SK-N-SH (cell line): ENCODE measurements around the gene POLR2C. TPM values are rescaled to one million over a fixed set of nuclear protein-coding genes. Genes with fewer than 3 reads are reported as not detected.

Experiments
- CTCF ChIA-PET: fragments of 300-600, 350-600 bp; formaldehyde crosslinking; extraction: SDS; loops from one replicate; lab custom pipeline; 2021; lab: Yijun Ruan, JAX
- POLR2A ChIA-PET: fragments of 350-600 bp; sonication (Branson Sonifier 250); formaldehyde crosslinking; extraction: SDS; loops from one replicate; lab custom pipeline; 2020; ENCODE audit warnings: antibody characterized with exemption, inconsistent platforms; lab: Yijun Ruan, JAX
- DNase-seq: peaks from one replicate; pipeline ENCODE4 v3.0.0; 2012
- H2AFZ ChIP-seq: fragments of 200-600 bp; sonication (generic); 2 replicates; pipeline ENCODE4 v1.8.1; 2016; ENCODE audit warnings: antibody characterized with exemption, mild to moderate bottlenecking, low read depth
- H3F3A ChIP-seq: fragments of 200-600 bp; sonication (generic); replicated peaks from 2 replicates; pipeline ENCODE3; 2016; ENCODE audit warnings: antibody characterized with exemption, mild to moderate bottlenecking; ENCODE audit not compliant: insufficient read depth
- H3K27ac ChIP-seq, 2 experiments: fragments of 200-500 bp in 1 of 2; fragments of 200-600 bp in 1 of 2; sonication (Bioruptor generic) in 1 of 2; sonication (generic), shearing (Covaris generic) in 1 of 2; 2 replicates each; pipeline versions ENCODE4 v1.5.1 to v1.6.1; 2014 to 2016; ENCODE audit warnings: low read depth in 2 of 2, inconsistent platforms in 1 of 2, low read length in 1 of 2, mild to moderate bottlenecking in 1 of 2, mixed read lengths in 1 of 2
- H3K27me3 ChIP-seq: fragments of 200-600 bp; sonication (generic), shearing (Covaris generic); 2 replicates; pipeline ENCODE4 v1.6.1; 2016; ENCODE audit warnings: mixed run types; ENCODE audit not compliant: insufficient read depth
- H3K36me3 ChIP-seq, 2 experiments: fragments of 200-500 bp in 1 of 2; fragments of 200-600 bp in 1 of 2; sonication (Bioruptor generic) in 1 of 2; sonication (generic) in 1 of 2; replicated peaks in 1 of 2; 2 replicates each; pipeline versions ENCODE3 to v1.5.1; 2014 to 2016; ENCODE audit warnings: low read length in 1 of 2, mild to moderate bottlenecking in 1 of 2; ENCODE audit not compliant: insufficient read depth in 2 of 2, control insufficient read depth in 1 of 2
- H3K4me1 ChIP-seq, 2 experiments: fragments of 200-500 bp in 1 of 2; fragments of 200-600 bp in 1 of 2; sonication (Bioruptor generic) in 1 of 2; sonication (generic), shearing (Covaris generic) in 1 of 2; 2 replicates each; pipeline versions ENCODE4 v1.5.1 to v1.6.1; 2014 to 2016; ENCODE audit warnings: low read depth in 1 of 2, low read length in 1 of 2, mixed run types in 1 of 2; ENCODE audit not compliant: insufficient read depth in 2 of 2, control insufficient read depth in 1 of 2
- H3K4me2 ChIP-seq: fragments of 200-600 bp; sonication (generic), shearing (Covaris generic); 2 replicates; pipeline ENCODE4 v1.6.1; 2017; ENCODE audit warnings: mixed run types
- H3K4me3 ChIP-seq, 2 experiments: fragments of 200-500 bp in 1 of 2; fragments of 200-600 bp in 1 of 2; sonication (Bioruptor generic) in 1 of 2; sonication (generic), shearing (Covaris generic) in 1 of 2; 2 replicates each; pipeline versions ENCODE4 v1.5.1 to v1.8.1; 2014 to 2016; ENCODE audit warnings: low read depth in 2 of 2, inconsistent platforms in 1 of 2, low read length in 1 of 2, mild to moderate bottlenecking in 1 of 2, mixed read lengths in 1 of 2, moderate library complexity in 1 of 2
- H3K79me2 ChIP-seq: fragments of 200-600 bp; sonication (generic); 2 replicates; pipeline ENCODE4 v1.8.1; 2017; ENCODE audit warnings: mild to moderate bottlenecking; ENCODE audit not compliant: insufficient read depth
- H3K9ac ChIP-seq: fragments of 200-600 bp; sonication (generic); 2 replicates; pipeline ENCODE4 v1.6.1; 2017; ENCODE audit warnings: mixed run types
- H3K9me2 ChIP-seq: fragments of 200-600 bp; sonication (generic); 2 replicates; pipeline ENCODE4 v1.6.1; 2017; ENCODE audit warnings: mixed run types
- H3K9me3 ChIP-seq: fragments of 200-600 bp; sonication (generic); 2 replicates; pipeline ENCODE4 v1.6.1; 2017; ENCODE audit warnings: mixed run types, mild to moderate bottlenecking, moderate library complexity
- H4K20me1 ChIP-seq: fragments of 200-600 bp; sonication (generic); 2 replicates; pipeline ENCODE4 v1.6.1; 2017; ENCODE audit warnings: mild to moderate bottlenecking, mixed run types; ENCODE audit not compliant: insufficient read depth
- EP300 ChIP-seq, 2 experiments: IDR thresholded peaks; 2 replicates each; pipeline versions ENCODE4 v1.4.0 to v1.6.1; 2012; ENCODE audit warnings: borderline replicate concordance in 1 of 2, low read depth in 1 of 2, low read length in 1 of 2
- FOXJ3 ChIP-seq: sonication (generic); formaldehyde crosslinking; IDR thresholded peaks from 2 replicates; pipeline ENCODE4 v1.5.1; 2020; ENCODE audit warnings: mild to moderate bottlenecking, missing genetic modification reagents
- JUND ChIP-seq: IDR thresholded peaks from 2 replicates; pipeline ENCODE4 v1.4.0; 2012
- MEF2A ChIP-seq: IDR thresholded peaks from 2 replicates; pipeline ENCODE4 v1.4.0; 2012; ENCODE audit warnings: low read depth, borderline replicate concordance
- MXI1 ChIP-seq: IDR thresholded peaks from 2 replicates; pipeline ENCODE4 v1.6.1; 2012; ENCODE audit warnings: mild to moderate bottlenecking, low read depth, low read length, improper control_type of control experiment
- NFIC ChIP-seq: IDR thresholded peaks from 2 replicates; pipeline ENCODE4 v1.4.0; 2012; ENCODE audit warnings: borderline replicate concordance
- NRF1 ChIP-seq: IDR thresholded peaks from 2 replicates; pipeline ENCODE4 v1.6.1; 2012; ENCODE audit warnings: low read depth, mild to moderate bottlenecking, low read length
- POLR2AphosphoS5 ChIP-seq: IDR thresholded peaks from 2 replicates; pipeline ENCODE4 v1.6.1; 2012; ENCODE audit warnings: low read depth, low read length
- RCOR1 ChIP-seq: fragments of 150-350 bp; IDR thresholded peaks from 2 replicates; pipeline ENCODE4 v1.6.1; 2017; ENCODE audit warnings: antibody characterized with exemption, low read length
- SMC3 ChIP-seq: IDR thresholded peaks from 2 replicates; pipeline ENCODE4 v1.6.1; 2012; ENCODE audit warnings: low read depth, low read length, improper control_type of control experiment
- TAF1 ChIP-seq: IDR thresholded peaks from 2 replicates; pipeline ENCODE4 v1.6.1; 2012; ENCODE audit warnings: low read depth, mild to moderate bottlenecking, low read length, moderate library complexity, borderline replicate concordance
- TEAD4 ChIP-seq: IDR thresholded peaks from 2 replicates; pipeline ENCODE4 v1.4.0; 2012; ENCODE audit warnings: mild to moderate bottlenecking, borderline replicate concordance; ENCODE audit not compliant: insufficient read depth
- WGBS: methylation state at CpG from one replicate; pipeline ENCODE4 v1.1.6; 2017; ENCODE audit warnings: low lambda C conversion rate; 5-methylcytosine and 5-hydroxymethylcytosine counted together
- polyA plus RNA-seq, 3 experiments: library from polyadenylated mRNA; depleted of rRNA; stranded (reverse); fragments of >200 nt; gene quantifications; 2 replicates each; pipeline ENCODE4 v1.2.3, GENCODE V29; 2012
- TF ChIP-seq, protein P1 (sequence below): IDR thresholded peaks from 2 replicates; pipeline ENCODE4 v1.4.0; 2012; ENCODE audit warnings: low read depth, borderline replicate concordance
- TF ChIP-seq, protein P2 (sequence below): fragments of 150-350 bp; IDR thresholded peaks from 2 replicates; pipeline ENCODE4 v1.6.1; 2017; ENCODE audit warnings: antibody characterized with exemption, low read length, low read depth, borderline replicate concordance
- TF ChIP-seq, protein P3 (sequence below): IDR thresholded peaks from 2 replicates; pipeline ENCODE4 v1.6.1; 2012; ENCODE audit warnings: mild to moderate bottlenecking, low read depth, low read length, moderate library complexity
- TF ChIP-seq, protein P4 (sequence below): IDR thresholded peaks from 2 replicates; pipeline ENCODE4 v1.4.0; 2012; ENCODE audit warnings: low read depth

POLR2C gene
- polyA plus RNA-seq, 1 of the 3 experiments (the other 2 are of a cell fraction) = 160 TPM

DNA sequence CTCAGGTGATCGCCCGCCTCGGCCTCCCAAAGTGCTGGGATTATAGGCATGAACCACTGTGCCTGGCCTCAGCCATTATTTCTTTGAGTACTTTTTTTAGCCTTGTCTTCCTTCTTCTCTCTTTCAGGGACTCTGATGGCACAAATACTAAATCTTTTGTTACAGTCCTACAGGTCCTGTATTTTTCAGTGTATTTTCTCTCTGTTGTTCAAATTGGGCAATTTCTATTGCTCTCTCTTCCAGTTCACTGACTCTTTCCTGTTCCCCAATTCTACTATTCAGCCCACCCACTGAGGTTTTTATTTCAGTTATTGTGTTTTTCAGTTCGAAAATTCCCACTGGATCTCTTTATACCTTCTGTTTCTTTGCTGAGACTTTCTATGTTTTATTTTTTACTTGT is 31.3 kb downstream of the POLR2C start:
- no peak overlapping the region for H2AFZ ChIP-seq
- no peaks in the 10 kb centered on the region for H3K27me3 ChIP-seq
- POLR2A ChIA-PET = no interaction called here
- TF ChIP-seq NRF1 (no peak), SMC3 (no peak), POLR2AphosphoS5 (no peak), FOXJ3 (no peak), MEF2A (no peak), JUND (no peak), MXI1 (no peak), TAF1 (no peak), RCOR1 (no peak), TEAD4 (no peak)
- TF ChIP-seq, protein P1, sequence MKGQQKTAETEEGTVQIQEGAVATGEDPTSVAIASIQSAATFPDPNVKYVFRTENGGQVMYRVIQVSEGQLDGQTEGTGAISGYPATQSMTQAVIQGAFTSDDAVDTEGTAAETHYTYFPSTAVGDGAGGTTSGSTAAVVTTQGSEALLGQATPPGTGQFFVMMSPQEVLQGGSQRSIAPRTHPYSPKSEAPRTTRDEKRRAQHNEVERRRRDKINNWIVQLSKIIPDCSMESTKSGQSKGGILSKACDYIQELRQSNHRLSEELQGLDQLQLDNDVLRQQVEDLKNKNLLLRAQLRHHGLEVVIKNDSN = no peak
- TF ChIP-seq, protein P2, sequence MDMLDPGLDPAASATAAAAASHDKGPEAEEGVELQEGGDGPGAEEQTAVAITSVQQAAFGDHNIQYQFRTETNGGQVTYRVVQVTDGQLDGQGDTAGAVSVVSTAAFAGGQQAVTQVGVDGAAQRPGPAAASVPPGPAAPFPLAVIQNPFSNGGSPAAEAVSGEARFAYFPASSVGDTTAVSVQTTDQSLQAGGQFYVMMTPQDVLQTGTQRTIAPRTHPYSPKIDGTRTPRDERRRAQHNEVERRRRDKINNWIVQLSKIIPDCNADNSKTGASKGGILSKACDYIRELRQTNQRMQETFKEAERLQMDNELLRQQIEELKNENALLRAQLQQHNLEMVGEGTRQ = no peak
- TF ChIP-seq, protein P3, sequence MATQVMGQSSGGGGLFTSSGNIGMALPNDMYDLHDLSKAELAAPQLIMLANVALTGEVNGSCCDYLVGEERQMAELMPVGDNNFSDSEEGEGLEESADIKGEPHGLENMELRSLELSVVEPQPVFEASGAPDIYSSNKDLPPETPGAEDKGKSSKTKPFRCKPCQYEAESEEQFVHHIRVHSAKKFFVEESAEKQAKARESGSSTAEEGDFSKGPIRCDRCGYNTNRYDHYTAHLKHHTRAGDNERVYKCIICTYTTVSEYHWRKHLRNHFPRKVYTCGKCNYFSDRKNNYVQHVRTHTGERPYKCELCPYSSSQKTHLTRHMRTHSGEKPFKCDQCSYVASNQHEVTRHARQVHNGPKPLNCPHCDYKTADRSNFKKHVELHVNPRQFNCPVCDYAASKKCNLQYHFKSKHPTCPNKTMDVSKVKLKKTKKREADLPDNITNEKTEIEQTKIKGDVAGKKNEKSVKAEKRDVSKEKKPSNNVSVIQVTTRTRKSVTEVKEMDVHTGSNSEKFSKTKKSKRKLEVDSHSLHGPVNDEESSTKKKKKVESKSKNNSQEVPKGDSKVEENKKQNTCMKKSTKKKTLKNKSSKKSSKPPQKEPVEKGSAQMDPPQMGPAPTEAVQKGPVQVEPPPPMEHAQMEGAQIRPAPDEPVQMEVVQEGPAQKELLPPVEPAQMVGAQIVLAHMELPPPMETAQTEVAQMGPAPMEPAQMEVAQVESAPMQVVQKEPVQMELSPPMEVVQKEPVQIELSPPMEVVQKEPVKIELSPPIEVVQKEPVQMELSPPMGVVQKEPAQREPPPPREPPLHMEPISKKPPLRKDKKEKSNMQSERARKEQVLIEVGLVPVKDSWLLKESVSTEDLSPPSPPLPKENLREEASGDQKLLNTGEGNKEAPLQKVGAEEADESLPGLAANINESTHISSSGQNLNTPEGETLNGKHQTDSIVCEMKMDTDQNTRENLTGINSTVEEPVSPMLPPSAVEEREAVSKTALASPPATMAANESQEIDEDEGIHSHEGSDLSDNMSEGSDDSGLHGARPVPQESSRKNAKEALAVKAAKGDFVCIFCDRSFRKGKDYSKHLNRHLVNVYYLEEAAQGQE = no peak
- TF ChIP-seq, all 33 proteins: peak for 0
- DNase-seq = no peak
- H3K79me2 ChIP-seq = no peaks in the 10 kb centered on the region
- no peaks in the 10 kb centered on the region for H3K9me2 ChIP-seq
- no peaks in the 10 kb centered on the region for H3K36me3 ChIP-seq
- WGBS = 80% methylated on average over 4 of the region's 4 CpGs
- CTCF ChIA-PET = no interaction called here
- H3K4me2 ChIP-seq = no peak overlapping the region
- no peak overlapping the region for H3K9ac ChIP-seq
- H3K4me1 ChIP-seq = peaks cover 0 to 6% of the 10 kb centered on the region in 2 experiments; a peak in 1 of 4 replicates
- no peaks in the 10 kb centered on the region for H3K9me3 ChIP-seq
- H4K20me1 ChIP-seq = no peaks in the 10 kb centered on the region
- no peaks in the 10 kb centered on the region for H3F3A ChIP-seq
- H3K4me3 ChIP-seq = no peak overlapping the region
- no peak overlapping the region for H3K27ac ChIP-seq

DNA sequence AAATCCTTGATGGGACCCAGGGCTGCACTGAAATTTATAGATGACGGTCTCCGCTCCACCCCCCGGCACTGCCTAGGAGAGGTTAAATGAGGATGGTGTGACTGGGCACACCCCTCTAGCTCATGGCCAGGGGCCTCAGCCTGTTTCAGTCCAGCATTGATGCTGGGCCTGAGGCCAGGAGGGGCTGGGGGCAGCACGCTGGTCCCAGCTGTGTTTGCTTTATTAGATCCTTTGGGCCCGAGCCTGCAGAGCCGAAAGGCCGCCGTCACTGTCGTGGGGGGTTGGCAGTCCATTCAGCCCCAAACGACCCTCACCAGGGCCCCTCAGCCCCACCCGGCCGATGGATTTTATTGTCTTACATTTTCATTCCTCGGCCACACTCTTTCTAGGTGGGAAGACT is 34.6 kb downstream of the POLR2C start:
- no peaks in the 10 kb centered on the region for H3K9me3 ChIP-seq
- H3K36me3 ChIP-seq = no peaks in the 10 kb centered on the region
- TF ChIP-seq NFIC (no peak), MXI1 (no peak), EP300 (IDR thresholded peaks at IDR 0.05; ENCODE audit: borderline replicate concordance in 1 of 2, low read depth in 1 of 2, low read length in 1 of 2) (no peak), POLR2AphosphoS5 (no peak)
- TF ChIP-seq, protein P4, sequence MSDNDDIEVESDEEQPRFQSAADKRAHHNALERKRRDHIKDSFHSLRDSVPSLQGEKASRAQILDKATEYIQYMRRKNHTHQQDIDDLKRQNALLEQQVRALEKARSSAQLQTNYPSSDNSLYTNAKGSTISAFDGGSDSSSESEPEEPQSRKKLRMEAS = no peak
- TF ChIP-seq, all 33 proteins: peak for 0
- H4K20me1 ChIP-seq = no peaks in the 10 kb centered on the region
- no peak overlapping the region for H2AFZ ChIP-seq
- H3K9me2 ChIP-seq = no peaks in the 10 kb centered on the region
- H3K4me3 ChIP-seq = no peak overlapping the region
- H3K4me2 ChIP-seq = no peak overlapping the region
- ChIA-PET POLR2A (no interaction called here), CTCF (interaction anchor here (1.0 kb wide), 1 partner anchor 75 kb away, joined by 3 read pairs; no protein-coding TSS in a partner anchor)
- H3K27ac ChIP-seq = no peak overlapping the region
- peaks cover 0 to 12% of the 10 kb centered on the region in 2 experiments; a peak in 1 of 4 replicates for H3K4me1 ChIP-seq
- H3K79me2 ChIP-seq = no peaks in the 10 kb centered on the region
- H3K9ac ChIP-seq = no peak overlapping the region
- WGBS = 82% methylated on average over 10 of the region's 13 CpGs
- no peaks in the 10 kb centered on the region for H3F3A ChIP-seq
- no peaks in the 10 kb centered on the region for H3K27me3 ChIP-seq
- no peak for DNase-seq
